RWPE1 (cell line): Measurements from ENCODE around the gene STEAP3.
A peak's percentile ranks its signal among the peaks of the same experiment; 100 is the strongest.

Experiments
- CTCF ChIA-PET: fragments of 350-600 bp; sonication (Branson Sonifier 250); formaldehyde crosslinking; extraction: SDS; loops from one replicate; lab custom pipeline; 2021; lab: Yijun Ruan, JAX
- POLR2A ChIA-PET: fragments of 400-600 bp; formaldehyde crosslinking; extraction: SDS; loops from one replicate; lab custom pipeline; 2020; ENCODE audit warnings: antibody characterized with exemption; ENCODE audit not compliant: low non-redundant PET; lab: Yijun Ruan, JAX
- DNase-seq: peaks from one replicate; pipeline ENCODE4 v3.0.0; 2012; ENCODE audit warnings: low spot score
- H3K27ac ChIP-seq: fragments of 450-650 bp; 2 replicates; pipeline ENCODE4 v1.5.1; 2017
- TF ChIP-seq, protein P1 (sequence below): fragments of 450-650 bp; conservative IDR thresholded peaks from 2 replicates; pipeline ENCODE4 v1.5.1; 2017; ENCODE audit warnings: low read depth, mild to moderate bottlenecking

Gene STEAP3

DNA sequence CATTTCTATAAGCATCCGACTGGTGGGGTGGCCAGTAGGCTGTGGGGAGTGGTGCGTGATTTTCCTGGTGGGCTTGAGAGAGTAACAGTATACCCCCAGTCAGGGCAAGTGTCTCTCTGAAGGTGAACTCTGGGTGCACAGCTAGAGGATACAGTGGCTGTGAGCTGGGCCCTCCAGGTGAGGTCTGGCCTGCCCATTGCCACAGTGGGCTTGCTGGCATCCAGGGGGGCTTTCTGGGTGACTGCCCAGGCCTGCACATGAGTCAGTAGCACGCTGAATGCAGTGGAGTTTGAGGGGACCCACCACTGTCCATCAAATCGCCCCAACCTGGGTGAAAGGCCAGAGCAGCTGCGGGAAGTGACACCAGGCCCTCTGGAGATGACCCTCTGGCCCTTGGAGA is 4.5 kb downstream of the STEAP3 start:
- TF ChIP-seq, protein P1, sequence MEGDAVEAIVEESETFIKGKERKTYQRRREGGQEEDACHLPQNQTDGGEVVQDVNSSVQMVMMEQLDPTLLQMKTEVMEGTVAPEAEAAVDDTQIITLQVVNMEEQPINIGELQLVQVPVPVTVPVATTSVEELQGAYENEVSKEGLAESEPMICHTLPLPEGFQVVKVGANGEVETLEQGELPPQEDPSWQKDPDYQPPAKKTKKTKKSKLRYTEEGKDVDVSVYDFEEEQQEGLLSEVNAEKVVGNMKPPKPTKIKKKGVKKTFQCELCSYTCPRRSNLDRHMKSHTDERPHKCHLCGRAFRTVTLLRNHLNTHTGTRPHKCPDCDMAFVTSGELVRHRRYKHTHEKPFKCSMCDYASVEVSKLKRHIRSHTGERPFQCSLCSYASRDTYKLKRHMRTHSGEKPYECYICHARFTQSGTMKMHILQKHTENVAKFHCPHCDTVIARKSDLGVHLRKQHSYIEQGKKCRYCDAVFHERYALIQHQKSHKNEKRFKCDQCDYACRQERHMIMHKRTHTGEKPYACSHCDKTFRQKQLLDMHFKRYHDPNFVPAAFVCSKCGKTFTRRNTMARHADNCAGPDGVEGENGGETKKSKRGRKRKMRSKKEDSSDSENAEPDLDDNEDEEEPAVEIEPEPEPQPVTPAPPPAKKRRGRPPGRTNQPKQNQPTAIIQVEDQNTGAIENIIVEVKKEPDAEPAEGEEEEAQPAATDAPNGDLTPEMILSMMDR: no peak
- ChIA-PET POLR2A (no interaction called here), CTCF (no interaction called here)
- no peak overlapping the region for H3K27ac ChIP-seq
- DNase-seq: no peak

DNA sequence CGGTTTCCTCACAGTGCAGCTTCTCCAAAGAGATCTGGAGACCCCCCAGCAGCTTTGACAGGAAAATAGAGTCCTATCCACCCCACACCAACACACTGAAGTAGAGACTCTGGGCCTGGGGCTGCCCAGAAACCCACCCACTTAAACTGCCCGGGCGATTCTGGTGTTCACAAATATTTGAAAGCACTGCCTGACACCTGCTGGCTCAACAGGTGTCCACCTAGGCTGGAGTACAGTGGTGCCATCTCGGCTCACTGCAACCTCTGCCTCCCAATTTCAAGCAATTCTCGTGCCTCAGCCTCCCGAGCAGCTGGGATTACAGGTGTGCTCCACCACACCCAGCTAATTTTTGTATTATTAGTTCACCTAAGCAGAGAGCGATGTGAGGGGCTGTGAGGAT is 5.3 kb downstream of the STEAP3 start:
- H3K27ac ChIP-seq: no peak overlapping the region
- ChIA-PET POLR2A (no interaction called here), CTCF (no interaction called here)
- DNase-seq: no peak
- TF ChIP-seq, protein P1: no peak

DNA sequence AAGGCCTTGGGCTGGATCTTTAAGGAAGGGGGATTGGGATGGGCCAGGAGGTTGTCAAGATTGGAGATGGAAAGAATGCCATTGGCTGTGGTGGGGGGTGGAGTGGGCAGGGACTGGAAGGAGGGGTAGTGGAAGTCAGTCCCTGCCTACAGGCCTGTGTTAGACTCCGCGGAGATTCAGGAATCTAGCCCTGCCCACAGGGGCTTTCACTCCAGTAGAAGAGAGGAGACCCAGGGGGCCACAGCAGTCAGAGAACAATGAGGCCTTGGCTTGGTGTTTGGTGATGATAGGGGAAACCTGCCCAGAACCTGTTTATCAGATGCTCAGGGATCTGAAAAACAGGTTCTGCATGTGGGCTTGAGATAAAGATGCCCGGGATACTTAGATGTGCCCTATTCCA is 6.1 kb downstream of the STEAP3 start:
- DNase-seq: no peak
- POLR2A ChIA-PET: no interaction called here
- TF ChIP-seq, protein P1: no peak
- H3K27ac ChIP-seq: no peak overlapping the region
- CTCF ChIA-PET: no interaction called here

DNA sequence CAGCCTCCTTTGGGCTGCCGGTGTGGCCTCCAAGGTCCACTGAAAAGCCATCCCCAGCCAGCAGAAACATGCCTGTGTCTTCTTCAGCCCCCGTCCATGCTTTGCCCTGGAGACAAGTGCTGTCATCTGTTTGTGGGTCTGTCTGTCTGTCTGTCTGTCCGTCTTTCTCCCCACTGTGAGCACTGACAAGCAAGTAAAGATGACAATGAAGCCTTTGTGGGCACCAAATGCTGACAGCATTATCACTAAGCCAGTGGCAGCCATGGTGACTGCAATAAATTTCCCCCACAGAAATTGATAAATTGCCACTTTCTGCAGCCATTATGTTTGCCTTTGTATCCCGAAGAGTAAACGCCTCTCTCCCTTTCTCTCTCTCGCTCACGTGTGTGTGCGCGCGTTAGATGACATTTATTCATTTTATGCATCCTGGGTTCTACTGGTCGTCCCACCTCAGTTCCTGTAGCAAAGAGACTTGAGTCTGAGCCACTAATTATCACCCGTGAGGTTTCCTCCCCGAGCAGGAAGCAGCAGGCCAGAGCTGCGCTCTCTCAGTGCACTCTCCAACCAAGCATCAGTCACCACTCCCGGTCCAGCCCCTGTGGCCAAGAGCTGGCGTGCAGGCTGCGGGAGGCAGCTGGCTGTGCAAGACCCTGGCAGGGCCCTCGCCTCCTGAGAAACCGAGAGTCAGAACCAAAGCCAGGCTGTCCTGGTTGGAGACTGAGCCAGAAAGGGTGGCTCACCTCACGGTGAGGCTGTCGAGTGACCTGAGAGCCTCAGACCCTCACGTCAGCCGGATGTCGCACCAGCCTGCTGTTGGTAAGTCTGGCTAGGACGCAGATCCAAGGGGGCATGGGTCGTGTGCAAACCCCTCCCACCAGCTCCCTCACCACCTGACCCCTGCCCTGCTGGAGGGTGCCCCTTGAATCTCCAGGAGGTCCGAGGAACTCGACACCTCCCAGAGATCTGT is 6.9 kb downstream of the STEAP3 start:
- TF ChIP-seq, protein P1: no peak
- CTCF ChIA-PET: no interaction called here
- no peak overlapping the region for H3K27ac ChIP-seq
- no peak for DNase-seq
- POLR2A ChIA-PET: no interaction called here

DNA sequence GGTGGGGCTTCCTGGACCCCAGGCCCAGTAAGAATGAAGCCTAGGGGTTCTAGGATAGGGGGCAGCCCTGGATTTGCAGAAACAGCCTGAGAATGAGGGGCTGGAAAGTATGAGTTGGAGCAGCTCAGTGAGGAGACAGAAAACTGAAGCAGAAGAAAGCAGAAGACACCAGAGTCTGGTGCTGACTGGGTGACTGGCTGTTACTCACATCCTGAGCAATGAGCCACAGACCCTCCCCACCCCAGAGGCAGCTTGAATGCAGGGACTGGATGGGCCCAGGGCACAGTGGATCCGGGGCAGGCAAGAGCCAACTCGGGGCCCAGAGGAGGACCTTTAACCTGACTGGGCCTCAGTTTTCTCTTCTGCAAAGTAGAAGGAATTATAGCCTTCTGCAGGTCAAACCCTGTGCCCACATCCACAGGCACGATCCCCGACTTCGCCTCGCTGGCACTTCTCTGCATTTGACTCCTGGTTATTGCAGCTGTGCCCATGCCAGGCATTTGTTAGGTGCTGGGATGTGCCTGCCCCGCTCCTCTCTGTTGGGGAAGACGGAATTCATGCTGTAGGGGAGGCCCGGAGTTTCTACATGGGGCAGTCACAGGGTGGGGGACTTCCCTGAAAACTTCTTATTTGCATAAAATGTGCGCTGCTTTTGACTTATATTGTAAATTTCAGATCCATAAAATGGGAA is 8.5 kb downstream of the STEAP3 start:
- TF ChIP-seq, protein P1: no peak
- H3K27ac ChIP-seq: peak overlapping the region; percentile 6; the same call in 1 of the 2 replicates
- CTCF ChIA-PET: no interaction called here
- DNase-seq: peak; percentile 46
- POLR2A ChIA-PET: no interaction called here

DNA sequence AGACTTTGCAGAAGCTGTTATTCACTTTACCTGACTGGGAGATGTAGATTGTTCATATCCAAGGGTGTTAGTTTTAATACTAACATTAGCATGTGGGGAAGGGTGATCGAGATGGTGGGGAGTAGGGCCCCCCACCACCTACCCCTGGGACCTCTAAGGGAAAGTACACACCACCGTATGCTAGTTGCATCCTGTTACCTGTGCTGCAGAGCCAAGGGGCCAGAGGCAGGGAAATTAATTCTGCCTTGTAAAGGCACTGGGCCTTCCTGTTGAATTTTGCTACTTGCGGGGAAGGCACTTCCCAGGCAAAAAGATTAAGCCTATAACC is 9.0 kb downstream of the STEAP3 start:
- ChIA-PET CTCF (no interaction called here), POLR2A (no interaction called here)
- peak overlapping the region; percentile 23; the same call in 1 of the 2 replicates for H3K27ac ChIP-seq
- no peak for DNase-seq
- TF ChIP-seq, protein P1: no peak
